ENCODE data around the gene GPER1.
"Not testable (repeated sequence)": the region's sequence is repeated elsewhere in the genome, so short reads cannot be mapped to it uniquely, and the experiment has no call there.

GPER1 gene

DNA sequence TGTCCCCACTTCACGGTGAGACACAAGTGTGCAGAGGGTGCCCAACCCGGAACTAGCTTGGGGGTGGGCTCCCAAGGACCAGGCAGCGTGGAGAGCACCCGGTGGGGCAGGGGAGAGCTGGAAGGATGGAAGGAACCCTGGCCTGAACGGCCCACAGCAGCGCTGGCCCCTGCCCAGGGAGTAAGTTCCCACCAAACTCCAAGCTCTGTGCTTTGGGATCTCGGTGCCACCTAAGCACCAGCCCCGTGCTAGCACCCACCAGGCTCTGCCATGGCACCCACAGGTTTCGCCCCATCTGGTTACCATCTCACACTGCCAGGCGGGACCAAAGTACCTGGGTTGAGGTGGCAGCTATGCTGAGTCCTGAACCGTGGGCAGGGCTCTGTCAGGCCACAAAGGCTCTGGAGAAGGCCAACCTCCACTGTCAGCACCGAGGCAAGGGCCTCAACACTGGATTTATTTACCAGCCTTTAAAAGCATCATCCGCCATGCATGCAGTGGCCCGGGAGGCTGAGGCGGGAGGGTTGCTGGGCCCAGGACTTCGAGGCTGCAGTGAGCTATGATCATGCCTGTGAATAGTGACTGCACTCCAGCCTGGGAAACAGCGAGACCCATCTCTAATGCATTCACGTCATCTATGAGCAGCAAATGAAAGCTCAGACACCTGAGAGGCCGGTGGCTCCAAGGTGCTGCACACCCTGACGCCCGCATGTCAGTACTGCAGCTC lies 16.0 kb downstream of the GPER1 start:
- no peak for DNase-seq (ENCODE audit: low spot score)

DNA sequence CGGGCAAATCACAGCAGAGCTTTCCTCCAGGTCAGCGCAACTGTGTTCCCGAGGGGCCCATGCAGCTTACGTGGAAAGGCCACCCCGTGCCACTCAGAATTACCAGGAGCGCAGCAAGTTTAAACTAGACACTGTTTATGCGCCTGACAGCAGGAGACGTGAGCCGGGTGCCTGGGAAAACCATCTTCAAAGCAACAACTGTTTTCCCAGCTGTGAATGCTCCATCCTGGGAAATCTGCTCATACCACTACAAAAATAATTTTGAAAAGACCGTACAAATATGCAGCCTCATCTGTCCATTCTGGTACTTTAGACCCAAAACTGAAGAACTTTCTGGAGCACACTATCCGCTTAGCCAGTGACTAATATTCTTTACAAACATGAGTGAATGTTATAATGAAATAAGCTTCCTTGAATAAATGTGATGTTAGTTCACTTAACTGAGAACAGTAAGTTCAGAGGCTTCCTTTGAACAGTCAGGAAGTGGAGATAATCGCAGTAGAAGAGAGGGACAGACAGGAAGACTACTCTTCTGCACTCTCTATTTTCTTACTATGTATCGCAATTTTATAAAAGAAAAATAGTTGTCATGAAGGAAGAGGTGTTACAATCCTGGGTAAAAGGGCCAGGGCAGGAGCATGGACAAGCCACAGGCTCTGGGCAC lies 16.7 kb downstream of the GPER1 start:
- DNase-seq (ENCODE audit: low spot score) = no peak

DNA sequence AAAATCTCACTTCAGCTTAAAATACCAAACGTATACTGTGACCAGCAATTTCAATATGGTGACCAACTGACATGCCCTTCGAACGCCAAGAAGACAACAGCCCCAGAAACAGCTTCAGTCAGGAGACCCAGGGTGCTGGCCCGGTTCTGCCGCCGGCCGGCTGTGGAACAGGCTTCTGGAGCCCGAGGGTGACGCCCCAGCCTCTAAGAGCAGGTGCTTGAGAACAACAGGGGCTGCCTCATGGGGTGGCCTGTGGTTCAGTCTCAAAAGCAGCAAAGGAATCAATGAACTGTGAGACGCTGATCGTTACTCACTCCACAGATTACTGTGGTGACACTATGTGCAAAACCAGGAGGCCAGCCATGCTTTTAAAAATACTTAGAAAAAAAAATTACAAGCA lies 17.3 kb downstream of the GPER1 start:
- DNase-seq (ENCODE audit: low spot score) = no peak

DNA sequence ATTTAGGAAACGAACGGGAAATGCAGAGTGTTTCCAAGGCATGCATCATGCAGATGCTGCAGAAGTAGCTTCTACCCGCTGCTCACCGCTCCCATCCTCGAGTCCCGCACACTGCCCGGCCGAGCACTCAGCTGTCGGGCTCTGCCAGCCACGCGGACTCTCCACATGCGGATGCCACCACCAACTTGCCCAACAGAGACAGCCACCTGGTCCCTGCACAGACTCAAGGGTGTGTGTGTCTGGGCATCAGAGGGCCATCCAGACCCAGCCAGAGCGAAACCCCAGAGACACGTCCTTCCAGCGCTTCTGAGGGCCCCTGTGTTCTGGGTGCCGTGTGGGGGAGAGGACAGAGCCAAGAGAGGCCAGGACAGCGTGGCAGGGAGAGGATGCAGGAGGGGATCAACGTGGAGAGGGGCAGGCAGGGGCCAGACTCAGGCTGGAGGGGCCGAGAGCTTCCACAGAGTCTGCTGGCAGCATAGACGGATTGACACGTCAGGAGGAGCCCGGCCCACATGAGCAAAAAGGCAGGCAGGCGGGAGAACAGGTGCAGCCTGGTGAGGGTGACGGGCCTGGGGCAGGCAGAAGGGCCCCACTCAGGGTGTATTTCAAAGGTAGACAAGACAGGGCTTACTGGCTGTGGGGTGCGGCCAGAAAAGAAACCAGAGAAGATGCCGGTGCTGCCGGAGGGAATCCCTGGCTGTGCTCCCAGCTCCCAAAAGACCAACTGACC lies 18.3 kb downstream of the GPER1 start:
- no peak for DNase-seq (ENCODE audit: low spot score)

DNA sequence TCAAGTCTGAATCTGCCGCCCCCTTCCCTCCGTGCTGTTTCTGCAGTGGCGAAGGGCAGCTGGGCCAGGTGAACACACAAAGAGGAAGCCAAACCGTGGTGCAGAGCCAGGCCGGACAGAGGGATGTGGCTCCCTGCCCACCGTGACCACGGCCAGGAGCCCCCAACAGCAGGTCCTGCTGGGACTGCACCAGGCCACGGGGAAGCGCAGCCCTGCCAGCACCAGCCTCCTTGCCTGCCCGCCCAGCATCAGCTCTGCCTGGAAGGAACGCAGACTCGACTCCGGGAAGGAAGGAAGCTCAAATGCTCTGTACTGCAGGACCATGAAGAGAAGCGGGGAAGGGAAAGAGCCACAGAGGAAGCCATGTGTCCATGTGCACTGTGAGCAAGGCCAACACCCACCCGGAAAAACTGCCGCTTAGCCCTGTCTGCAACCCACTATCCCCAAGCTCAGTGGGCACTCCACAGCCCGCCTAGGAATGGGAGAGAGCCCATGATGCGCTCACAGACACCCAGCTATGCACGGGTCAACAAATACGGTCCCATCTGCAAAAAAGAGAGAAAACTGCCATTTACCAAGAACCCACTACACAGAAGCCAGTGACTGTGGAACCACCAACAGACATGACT lies 19.0 kb downstream of the GPER1 start:
- DNase-seq (ENCODE audit: low spot score) = no peak

DNA sequence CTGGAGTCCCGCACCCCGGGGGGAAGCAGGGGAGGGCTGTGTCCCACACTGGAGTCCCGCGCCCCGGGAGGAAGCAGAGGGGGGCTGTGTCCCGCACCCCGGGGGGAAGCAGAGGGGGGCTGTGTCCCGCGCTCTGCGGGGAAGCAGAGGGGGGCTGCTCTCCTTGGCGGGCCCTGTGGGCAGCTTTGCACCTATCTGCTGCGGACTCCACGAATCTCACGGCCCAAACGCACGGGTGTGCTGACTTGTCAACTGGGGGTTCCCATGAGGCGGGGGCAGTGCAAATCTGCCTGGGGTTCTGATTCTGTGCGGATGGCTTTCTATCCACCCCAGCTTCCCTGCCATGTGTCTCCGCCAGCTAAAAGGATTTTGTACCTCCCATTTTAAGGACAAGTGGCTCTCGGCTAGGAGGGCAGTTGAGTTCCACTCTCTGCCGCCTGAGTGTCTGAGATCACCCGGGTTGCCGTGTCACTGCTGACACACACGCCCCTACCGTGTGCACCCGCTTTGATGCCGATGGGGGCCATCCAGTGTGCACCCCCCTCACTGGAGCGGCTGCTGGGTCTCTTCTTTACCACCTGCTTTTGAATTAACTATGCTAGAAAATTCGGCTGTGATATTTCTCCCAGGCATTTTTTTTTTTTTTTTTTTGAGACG lies 20.5 kb downstream of the GPER1 start:
- no peak for DNase-seq (ENCODE audit: low spot score)

DNA sequence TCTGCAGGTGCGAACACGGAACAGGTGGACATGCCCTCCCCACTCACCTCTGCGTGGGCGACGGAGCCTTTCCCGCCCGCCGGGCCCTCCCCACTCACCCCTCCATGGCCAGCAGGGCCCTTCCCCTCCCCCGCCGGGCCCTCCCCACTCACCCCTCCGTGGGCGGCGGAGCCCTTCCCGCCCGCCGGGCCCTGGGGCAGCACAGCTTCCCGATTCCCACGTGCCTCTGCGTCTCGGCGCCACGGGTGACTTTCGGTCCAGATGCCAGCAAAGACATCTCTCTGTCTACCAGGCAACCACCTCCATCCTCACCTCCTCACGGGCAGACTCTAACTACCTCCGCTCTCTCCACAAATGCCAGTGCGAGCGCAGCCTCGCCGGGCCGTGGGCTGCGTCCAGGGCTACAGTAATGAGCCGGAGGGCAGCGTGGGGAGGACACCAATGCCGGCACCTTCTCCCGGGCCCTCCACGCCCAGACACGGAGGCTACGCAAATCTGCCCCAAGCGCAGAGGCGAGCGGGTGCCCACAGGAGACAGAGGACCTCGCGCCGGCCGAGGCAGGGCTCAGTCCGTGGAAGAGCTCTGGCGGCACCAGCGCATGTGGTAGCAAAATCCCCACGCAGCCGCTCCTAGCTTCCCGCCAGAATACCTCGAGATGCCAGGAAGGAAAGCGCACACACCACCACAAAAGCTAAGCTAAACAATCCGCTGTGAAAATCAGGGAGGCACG lies 21.8 kb downstream of the GPER1 start:
- DNase-seq (ENCODE audit: low spot score) = no peak

DNA sequence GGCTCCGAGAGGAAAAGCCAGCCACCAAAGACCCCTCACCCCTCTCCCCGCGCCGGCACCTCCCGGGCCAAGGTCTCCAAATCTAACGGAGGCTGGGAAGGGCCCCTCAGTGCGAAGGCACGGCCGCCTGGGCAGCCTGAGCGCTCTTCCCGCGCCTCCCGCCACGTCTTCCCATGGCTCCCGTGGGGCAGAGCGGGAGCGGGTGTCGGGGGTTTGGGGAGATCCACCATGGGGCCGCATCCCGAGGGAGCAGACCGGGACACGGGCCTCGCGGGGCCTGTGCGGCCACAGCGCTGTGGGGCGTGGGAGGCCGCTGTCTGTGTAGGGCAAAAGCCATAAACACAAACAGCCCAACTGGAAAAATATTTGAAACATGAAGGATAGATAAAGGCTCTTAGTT lies 22.4 kb downstream of the GPER1 start:
- DNase-seq (ENCODE audit: low spot score) = no peak

DNA sequence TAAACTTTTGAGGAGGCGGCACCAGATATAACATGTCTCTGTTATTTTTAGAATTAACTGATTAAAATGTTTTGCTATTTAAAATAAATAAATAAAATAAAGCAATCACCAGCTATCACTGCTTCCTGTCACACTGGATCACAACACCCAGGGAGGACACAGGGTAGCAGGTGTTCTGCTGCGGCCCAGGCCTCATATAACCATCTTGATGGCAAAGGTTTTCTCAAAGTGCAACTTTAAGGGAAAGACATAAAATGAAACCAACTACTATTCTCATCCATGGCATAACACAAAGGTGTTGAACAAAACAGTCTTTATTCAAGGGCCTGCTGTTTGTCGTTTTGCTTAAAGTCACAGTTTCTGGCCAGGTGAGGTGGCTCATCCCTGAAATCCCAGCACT lies 23.2 kb downstream of the GPER1 start:
- no peak for DNase-seq (ENCODE audit: low spot score)

DNA sequence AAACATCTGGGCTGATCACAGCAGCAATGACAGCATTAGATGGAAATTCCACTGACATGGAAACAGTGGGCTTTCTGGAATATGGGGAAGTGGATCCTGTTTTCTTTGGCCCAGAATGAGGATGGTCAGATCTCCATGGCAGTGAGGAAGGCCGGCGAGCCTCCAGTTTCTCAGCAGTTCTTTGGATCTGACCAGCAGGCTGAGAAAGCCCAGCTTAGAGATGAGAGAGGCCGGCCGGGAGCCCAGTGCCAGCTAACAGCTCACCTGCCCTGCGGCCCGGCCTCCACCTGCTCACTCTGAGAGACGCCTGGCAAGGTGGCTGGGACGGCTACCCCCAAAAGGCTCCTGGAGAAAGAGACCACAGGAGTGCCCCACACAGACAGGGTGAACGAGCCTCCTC lies 24.2 kb downstream of the GPER1 start:
- no peak for DNase-seq (ENCODE audit: low spot score)

DNA sequence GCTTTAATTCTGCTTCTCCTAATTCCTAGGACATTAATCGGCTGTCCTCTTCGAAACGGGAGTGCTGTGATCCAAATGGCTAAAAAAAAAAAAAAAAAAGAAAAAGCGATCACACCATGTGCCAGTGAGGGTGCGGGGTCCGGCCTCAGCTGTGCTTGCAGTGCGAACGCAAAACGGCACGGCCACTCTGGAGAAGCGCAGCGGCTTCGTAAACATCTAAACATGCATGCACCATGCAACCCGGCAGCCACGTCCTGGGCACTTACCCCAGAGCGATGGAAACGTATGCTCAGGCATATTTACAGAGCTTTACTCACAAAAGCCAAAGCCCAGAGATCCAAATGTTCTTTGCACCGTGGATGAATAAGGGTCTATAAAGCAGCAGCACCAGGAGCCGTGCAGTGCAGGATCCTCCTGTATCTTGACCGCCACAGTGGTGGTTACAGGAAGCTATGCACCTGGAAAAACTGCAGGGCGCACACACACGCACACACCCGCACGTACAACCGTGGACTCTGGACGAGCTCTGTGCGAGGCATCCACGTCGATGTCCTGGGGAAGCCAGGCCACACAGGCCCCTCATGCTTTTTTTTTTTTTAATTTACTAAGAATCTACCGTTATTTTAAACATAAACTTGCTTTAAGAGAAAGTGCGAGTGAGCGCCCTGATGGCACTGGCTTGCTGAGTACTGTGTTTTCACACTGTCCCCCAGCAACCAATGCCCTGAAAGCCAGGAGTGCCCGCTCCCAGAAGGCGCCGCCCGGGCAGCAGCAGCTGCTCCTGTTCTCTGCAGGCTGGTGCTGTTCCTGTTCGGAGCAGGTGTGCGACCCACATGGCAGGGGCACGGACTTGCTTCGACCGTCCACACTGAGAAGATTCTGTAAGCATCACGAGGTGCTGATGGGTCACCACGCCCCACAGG lies 25.0 kb downstream of the GPER1 start:
- DNase-seq (ENCODE audit: low spot score) = no peak

DNA sequence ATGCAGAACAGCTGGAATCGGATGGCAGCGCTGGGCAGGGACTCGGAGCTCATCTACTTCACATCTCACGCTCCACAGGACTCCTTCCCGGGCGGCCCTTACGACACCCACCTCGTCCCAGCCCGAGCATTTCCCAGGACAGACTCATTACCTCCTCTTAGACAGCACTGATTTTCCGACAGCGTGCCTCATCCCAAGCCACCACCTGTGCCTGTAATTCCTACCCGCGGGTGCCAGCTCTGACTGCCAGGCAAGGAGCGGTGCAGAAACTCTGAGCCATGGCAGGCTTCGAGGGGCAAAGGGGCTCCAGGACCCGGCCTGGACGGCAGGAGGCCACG lies 25.6 kb downstream of the GPER1 start:
- no peak for DNase-seq (ENCODE audit: low spot score)

DNA sequence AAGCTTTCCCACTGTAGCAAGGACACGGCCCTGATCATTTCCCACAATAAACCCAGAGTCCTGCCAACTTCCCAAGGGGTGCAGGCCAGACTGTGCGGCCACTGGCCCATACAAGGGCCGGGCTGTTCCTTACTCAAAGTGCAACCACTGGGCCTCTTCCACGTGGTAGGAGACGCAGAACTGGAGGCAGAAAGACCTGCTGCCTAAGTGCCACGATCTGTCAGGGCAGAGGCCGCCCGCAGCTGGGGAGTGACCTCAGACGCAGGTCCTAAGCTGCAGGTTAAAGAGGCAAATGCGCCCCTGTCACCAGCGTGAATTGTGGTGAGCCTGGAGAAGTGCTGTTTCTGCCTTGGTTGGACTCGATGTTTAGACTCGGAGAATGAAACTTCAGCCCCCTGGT lies 26.2 kb downstream of the GPER1 start:
- no peak for DNase-seq (ENCODE audit: low spot score)

DNA sequence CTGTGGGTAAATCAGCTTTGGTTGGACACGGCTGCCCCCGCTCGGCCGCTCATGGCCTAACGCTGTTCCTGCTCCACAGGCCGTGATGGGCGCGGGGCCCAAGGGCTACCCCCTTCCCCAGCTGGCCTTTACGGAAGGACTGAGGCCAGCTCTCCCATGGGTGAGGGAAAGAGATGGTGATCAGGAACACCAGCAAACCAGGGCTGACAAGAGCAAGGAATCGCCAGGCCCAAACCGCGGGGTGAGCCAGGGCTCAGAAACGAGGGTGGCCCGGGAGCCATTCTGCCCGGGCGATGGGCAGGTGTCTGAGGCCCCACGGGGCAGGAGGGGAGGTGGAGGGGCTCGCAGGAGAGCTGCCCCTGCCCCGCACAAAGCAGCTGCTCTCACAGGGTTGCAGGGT lies 26.6 kb downstream of the GPER1 start:
- no peak for DNase-seq (ENCODE audit: low spot score)

DNA sequence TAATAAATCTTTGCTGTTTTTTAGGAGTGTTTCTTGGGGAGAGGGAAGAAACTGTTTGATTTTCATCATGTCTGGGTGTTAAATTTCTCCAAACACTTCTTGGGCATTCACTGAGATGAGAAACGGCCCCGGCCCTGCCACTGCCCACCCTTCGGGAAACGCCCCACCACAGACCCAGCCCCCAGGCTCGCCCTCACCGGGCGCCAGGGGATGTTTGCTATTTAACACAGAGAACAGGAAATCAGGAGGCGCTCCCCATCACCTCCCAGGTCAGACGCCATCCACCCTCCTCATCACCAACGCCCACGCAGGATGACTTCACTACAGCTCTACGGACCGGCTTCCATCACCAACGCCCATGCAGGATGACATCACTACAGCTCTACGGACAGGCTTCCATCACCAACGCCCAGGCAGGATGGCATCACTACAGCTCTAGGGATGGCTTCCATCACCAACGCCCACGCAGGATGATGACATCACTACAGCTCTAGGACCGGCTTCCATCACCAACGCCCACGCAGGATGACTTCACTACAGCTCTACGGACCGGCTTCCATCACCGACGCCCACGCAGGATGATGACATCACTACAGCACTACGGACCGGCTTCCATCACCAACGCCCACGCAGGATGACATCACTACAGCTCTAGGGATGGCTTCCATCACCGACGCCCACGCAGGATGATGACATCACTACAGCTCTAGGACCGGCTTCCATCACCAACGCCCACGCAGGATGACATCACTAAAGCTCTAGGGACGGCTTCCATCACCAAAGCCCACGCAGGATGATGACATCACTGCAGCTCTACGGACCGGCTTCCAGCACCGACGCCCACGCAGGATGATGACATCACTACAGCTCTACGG lies 27.5 kb downstream of the GPER1 start:
- DNase-seq (ENCODE audit: low spot score) = not testable (repeated sequence)

DNA sequence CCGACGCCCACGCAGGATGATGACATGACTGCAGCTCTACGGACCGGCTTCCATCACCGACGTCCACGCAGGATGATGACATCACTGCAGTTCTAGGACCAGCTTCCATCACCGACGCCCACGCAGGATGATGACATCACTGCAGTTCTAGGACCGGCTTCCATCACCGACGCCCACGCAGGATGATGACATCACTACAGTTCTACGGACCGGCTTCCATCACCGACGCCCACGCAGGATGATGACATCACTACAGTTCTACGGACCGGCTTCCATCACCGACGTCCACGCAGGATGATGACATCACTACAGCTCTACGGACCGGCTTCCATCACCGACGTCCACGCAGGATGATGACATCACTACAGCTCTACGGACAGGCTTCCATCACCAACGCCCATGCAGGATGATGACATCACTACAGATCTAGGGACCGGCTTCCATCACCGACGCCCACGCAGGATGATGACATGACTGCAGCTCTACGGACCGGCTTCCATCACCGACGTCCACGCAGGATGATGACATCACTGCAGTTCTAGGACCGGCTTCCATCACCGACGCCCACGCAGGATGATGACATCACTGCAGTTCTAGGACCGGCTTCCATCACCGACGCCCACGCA lies 28.6 kb downstream of the GPER1 start:
- not testable (repeated sequence) for DNase-seq (ENCODE audit: low spot score)

DNA sequence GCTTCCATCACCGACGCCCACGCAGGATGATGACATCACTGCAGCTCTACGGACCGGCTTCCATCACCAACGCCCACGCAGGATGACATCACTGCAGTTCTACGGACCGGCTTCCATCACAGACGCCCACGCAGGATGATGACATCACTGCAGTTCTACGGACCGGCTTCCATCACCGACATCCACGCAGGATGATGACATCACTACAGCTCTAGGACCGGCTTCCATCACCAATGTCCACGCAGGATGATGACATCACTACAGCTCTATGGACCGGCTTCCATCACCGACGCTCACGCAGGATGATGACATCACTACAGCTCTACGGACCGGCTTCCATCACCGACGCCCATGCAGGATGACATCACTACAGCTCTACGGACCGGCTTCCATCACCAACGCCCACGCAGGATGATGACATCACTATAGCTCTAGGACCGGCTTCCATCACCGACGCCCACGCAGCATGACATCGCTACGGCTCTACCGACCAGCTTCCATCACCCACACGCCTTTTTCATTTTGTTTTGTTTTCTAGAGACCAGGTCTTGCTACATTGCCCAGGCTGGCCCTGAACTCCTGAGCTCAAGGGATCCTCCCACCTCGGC lies 29.5 kb downstream of the GPER1 start:
- no peak for DNase-seq (ENCODE audit: low spot score)

DNA sequence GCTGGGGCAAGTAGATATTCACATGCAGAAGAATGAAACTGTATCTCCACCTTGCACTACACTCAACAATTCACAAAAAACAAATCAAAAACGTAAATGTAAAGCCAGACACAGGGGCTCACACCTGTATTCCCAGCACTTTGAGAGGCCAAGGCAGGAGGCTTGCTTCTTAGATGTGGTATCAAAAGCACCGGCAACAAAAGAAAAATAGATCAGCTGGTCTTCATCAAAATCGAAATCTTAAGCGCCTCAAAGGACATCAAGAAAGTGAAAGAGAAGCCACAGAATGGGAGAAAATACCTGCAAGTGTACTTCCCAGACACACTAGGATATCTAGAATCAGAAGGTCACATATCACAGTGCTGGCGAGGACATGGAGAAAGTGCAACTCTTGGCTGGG lies 31.3 kb downstream of the GPER1 start:
- no peak for DNase-seq (ENCODE audit: low spot score)

DNA sequence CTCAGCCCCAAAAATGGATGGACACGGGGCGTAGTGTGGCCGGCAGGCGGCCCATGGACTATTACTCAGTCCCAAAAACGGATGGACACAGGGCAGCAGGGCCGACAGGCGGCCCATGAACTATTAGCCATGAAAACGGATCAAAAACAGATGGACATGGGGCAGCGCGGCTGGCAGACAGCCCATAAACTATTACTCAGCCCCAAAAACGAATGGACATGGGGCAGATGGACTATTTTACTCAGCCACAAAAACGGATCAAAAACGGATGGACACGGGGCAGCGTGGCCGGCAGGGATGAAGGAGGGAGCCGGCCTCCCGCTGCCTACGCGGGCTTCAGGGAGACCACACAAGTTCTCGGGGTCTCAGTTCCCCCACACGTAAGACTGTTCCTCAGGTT lies 32.9 kb downstream of the GPER1 start:
- DNase-seq (ENCODE audit: low spot score) = no peak
